HG03442 (cell line): ENCODE results near the gene CD27.
A peak's percentile ranks its signal among the peaks of the same experiment; 100 is the strongest.
"Not testable (repeated sequence)": the region's sequence is repeated elsewhere in the genome, so short reads cannot be mapped to it uniquely, and the experiment has no call there.

Experiments
- ATAC-seq: cut with Tn5 transposase; IDR thresholded peaks from one replicate; pipeline ENCODE4 v1.9.1; 2021; ENCODE audit warnings: mild to moderate bottlenecking, moderate library complexity; ENCODE audit not compliant: unreplicated experiment

The CD27 gene

GRCh38 chr12:6478416-6478815 is 33.7 kb downstream of the CD27 start:
- no peak for ATAC-seq

GRCh38 chr12:6488240-6488639 is 43.5 kb downstream of the CD27 start:
- ATAC-seq: no peak

GRCh38 chr12:6489449-6489848 is 44.7 kb downstream of the CD27 start:
- no peak for ATAC-seq

- ATAC-seq: not testable (repeated sequence)
These were observed 45.9 kb downstream of the CD27 start for GRCh38 chr12:6490673-6491072.

- peak; percentile 52 for ATAC-seq
These were observed 48.2 kb downstream of the CD27 start, which contains the start of gene MRPL51 for GRCh38 chr12:6492838-6493496. Gene MRPL51 (minus strand): TSS chr12:6493262. CDS start chr12:6493136, 126 bp downstream.

- peak; percentile 91 for ATAC-seq
These were observed 48.9 kb downstream of the CD27 start, which contains the start of gene NCAPD2 for GRCh38 chr12:6493497-6494257. Gene NCAPD2 (plus strand): TSS chr12:6494102. CDS start chr12:6495099, 997 bp downstream.

GRCh38 chr12:6494258-6494743 is 49.5 kb downstream of the CD27 start:
- no peak for ATAC-seq

- ATAC-seq: no peak
These were observed 50.2 kb downstream of the CD27 start for GRCh38 chr12:6494968-6495367.

GRCh38 chr12:6497291-6497690 is 52.5 kb downstream of the CD27 start:
- ATAC-seq: not testable (repeated sequence)

GRCh38 chr12:6500466-6500865 is 55.7 kb downstream of the CD27 start:
- no peak for ATAC-seq
